GM19452 (cell line): ENCODE measurements around the gene UFSP1.

Source experiments
- ATAC-seq: cut with Tn5 transposase; IDR thresholded peaks from one replicate; pipeline ENCODE4 v1.9.1; 2021; ENCODE audit not compliant: unreplicated experiment

Gene UFSP1

GRCh38 chr7:100895956-100896731 lies 6.6 kb upstream of the UFSP1 start:
- ATAC-seq: no peak

DNA sequence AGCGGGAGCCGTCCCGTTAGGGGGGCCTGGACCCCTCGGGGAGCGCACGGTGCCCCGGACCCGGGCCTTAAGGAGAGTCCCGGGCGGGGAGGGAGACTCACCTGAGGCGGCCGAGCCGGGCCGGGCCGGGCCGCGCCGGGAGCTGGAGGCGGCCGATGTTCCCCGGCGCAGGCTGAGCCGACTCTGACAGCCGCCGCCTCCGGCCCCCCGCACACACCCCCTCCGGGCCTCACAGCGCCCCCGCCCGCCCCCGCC lies 6.1 kb upstream of the UFSP1 start, which contains the start of gene ACHE:
Gene ACHE (minus strand): TSS at position 188 of the 255 bp plus-strand sequence. CDS start 1,656 bp downstream, outside the sequence.
- ATAC-seq: no peak

- ATAC-seq: no peak
These were observed 5.6 kb upstream of the UFSP1 start for GRCh38 chr7:100894860-100895700.

- no peak for ATAC-seq
These were observed 4.6 kb upstream of the UFSP1 start for GRCh38 chr7:100893910-100894721.

GRCh38 chr7:100893318-100893895 lies 3.9 kb upstream of the UFSP1 start:
- no peak for ATAC-seq

- ATAC-seq: no peak
These were observed 3.1 kb upstream of the UFSP1 start for GRCh38 chr7:100892364-100893317.

- ATAC-seq: no peak
These were observed 2.2 kb upstream of the UFSP1 start for GRCh38 chr7:100891568-100892247.

GRCh38 chr7:100890653-100891567 lies 1.4 kb upstream of the UFSP1 start:
- ATAC-seq: no peak

DNA sequence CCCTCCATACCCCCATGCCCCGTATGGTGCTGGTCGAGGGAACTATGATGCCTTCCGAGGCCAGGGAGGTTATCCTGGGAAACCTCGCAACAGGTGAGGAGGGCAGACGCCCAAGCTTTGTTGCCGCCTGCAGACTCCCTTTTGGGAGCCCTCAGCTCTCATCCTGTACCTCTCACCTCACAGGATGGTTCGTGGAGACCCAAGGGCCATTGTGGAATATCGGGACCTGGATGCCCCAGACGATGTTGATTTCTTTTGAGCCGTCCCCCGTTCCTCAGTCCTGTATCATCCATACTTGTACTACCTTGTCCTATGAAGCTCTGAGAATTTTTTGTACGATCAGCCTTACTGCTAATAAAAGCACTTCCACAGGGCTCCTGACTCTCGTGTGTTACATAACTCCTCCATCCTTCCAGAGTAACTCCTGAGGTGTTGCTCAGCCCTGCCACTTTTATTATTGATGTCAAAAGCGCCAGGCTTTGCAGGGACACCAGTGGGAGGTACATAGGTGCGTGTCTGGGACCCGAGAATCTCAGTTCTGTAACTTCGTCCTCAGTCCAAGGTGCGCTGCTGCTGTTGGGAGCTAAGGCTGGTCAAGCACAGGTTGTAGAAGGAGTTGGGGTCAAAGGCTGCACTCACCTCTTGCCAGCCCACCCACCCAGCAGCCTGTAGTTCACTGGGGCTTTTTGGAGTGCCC lies 1.1 kb downstream of the UFSP1 start:
- no peak for ATAC-seq

DNA sequence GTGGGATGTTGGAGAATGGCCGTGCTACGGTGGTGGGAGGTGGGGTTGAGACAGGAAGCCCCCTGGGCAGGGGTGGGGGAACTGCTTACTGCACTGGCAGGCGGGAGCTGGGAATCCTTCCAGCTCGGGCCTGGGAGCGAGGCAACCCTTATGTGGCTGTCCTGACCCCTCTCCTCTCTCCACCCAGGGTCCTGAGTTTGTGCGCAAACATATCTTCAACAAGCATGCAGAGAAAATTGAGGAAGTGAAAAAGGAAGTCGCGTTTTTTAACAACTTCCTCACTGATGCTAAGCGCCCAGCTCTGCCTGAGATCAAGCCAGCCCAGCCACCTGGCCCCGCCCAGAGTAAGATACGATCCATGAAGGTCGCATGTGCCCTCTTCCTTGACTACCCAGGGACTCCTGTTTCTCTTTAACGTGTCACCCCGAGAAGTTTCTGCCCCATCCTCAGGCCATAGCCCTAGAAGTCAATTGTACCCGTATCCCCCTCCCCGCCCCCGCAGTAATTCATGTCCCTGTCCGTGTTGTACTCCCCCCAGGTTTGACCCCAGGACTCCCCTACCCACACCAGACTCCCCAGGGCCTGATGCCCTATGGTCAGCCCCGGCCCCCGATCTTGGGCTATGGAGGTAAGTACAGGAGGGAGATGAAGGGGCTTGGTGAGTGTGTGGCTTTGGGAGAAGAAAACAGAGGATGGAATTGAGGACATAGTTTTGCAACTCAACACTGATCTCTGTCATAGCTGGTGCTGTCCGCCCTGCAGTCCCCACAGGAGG lies 1.8 kb downstream of the UFSP1 start:
- ATAC-seq: peak; percentile 46

DNA sequence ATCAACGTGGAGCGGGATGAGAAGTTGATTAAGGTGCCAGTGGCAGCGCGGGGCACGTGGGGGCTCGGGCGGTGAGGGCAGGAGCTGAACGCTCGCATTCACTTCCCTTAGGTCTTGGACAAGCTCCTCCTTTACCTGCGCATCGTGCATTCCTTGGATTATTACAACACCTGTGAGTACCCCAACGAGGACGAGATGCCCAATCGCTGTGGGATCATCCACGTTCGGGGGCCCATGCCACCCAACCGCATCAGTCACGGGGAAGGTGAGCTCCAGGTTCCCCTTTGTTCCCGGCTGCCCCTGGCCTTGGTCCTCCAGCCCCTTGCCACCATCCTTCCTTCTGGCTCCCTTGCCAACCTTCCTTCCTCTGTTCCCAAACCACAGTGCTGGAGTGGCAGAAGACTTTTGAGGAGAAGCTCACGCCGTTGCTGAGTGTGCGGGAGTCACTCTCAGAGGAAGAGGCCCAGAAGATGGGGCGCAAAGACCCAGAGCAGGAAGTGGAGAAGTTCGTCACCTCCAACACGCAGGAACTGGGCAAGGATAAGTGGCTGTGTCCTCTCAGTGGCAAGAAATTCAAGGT lies 2.5 kb downstream of the UFSP1 start:
- no peak for ATAC-seq

DNA sequence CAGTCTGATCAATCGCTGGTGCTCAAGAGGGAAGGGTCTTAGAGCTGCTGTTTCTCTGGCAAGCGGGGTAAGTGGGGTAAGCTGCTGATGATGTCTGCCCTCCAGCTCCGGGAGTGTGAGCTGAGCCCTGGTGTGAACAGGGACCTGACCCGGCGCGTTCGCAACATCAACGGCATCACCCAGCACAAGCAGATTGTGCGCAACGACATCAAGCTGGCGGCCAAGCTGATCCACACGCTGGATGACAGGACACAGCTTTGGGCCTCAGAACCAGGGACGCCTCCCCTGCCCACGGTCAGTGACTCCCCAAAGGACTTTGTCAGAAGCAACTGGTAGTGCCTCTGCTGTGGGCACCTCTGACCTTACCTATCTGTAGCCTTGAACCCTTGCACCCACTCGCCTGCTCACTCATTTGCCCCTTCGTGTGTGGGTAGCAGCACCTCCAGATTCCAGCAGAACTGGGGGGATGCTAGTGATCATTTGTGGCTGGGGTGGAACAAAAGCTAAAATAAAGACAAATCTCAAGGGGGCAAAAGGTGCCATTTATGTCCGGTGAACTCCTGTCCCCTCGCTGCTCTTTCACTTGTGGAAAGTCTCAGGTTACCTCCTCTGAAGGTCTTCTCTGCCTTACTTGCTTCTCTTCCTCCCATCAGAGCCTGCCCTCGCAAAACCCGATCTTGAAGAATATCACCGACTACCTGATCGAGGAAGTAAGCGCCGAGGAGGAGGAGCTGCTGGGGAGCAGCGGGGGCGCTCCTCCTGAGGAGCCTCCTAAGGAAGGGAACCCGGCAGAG lies 3.2 kb downstream of the UFSP1 start:
- ATAC-seq: no peak

DNA sequence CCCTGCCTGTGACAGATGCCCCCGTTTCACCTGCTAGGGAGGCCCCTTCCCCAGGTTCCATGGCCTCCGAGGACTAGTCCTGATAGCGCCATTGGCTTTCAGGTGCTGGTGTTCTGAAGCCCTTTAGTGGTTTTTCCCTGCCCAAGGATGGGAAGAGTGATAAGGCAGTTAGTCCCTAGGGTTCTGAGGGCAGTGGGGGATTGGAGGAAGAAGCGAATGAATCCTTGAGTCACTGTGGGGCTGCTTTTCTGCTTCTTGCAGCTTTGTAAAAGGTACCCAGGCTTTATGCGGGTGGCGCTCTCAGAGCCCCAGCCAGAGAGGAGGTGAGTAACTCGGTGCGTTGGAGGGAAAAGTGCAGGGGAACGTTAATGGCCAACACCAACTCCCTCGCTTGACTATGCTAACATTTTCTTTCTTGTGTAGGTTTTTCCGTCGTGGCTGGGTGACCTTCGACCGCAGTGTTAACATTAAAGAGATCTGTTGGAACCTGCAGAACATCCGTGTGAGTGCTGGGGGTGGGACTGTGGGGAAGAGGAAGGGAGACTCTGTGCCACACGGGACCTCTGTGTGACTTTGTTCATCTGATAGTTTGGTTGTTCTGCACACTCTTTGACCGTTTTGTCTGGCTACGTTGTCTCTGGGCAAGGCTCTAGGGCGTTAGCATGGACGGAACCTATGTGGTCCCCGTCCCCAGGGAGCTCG lies 3.9 kb downstream of the UFSP1 start:
- no peak for ATAC-seq

DNA sequence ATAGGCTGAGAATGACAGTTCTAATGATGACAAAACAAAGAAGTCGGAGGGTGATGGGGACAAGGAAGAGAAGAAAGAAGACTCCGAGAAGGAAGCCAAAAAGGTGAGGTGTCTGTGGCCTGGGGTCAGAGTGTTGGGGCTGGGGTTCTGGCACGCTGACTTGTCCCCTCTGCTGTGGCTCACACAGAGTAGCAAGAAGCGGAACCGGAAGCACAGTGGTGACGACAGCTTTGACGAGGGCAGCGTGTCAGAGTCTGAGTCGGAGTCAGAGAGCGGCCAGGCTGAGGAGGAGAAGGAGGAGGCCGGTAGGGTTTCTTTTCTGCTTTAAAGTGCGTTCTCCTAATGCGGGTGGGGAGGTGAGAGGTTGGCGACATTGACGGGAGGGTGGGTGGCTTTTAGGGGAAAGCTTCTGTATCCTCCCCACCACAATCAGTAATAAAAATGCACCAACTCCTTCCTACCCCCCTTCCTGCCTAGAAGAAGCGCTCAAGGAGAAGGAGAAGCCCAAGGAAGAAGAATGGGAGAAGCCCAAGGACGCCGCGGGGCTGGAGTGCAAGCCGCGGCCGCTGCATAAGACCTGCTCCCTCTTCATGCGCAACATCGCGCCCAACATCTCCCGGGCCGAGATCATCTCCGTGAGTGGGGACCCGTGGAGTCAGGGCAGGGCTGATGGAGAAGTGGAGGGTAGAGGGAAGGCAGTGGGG lies 4.6 kb downstream of the UFSP1 start:
- ATAC-seq: no peak
